Renal cortical epithelial cell (primary cell): ENCODE measurements around the gene BTD. TPM values are rescaled to one million over a fixed set of nuclear protein-coding genes. Genes with fewer than 3 reads are reported as not detected.

Experiments used
- DNase-seq: peaks from one replicate; pipeline ENCODE4 v3.0.0-alpha.2; 2011; ENCODE audit warnings: low read depth
- total RNA-seq: library from RNA; depleted of rRNA; stranded (reverse); fragments of >200 nt; gene quantifications from 2 replicates; pipeline ENCODE4 v1.2.3, GENCODE V29; 2014

Gene BTD
- total RNA-seq, 1 donor from 2014 or later = 35.7 TPM

GRCh38 chr3:15665510-15666150 lies 64.1 kb downstream of the BTD start:
- peak; percentile 16 for DNase-seq

- DNase-seq = no peak
These were observed 64.7 kb downstream of the BTD start for GRCh38 chr3:15666277-15666676.

GRCh38 chr3:15667484-15667883 lies 65.9 kb downstream of the BTD start:
- DNase-seq = peak; percentile 65

- DNase-seq = no peak
These were observed 72.0 kb downstream of the BTD start for GRCh38 chr3:15673536-15673935.

- no peak for DNase-seq
These were observed 74.7 kb downstream of the BTD start for GRCh38 chr3:15676259-15676658.

DNA sequence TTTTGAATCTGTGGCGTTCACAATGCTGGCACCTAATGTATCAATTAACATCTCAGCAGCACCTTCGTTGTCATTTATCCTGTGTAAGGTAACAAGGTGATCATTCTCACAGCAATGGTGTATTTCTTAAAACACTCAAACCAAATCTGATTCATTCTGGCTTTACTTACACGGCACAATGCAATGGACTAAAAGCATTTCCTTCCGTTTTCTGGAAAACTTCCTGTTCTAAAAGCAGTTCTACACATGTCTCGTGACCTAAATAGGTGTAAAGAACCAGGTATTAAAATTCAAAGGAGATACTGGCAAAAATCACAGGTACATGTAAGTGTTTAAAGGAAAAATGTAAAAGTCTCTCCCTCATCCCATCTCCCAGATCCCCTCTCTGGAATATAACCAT lies 77.8 kb downstream of the BTD start:
- DNase-seq = no peak

DNA sequence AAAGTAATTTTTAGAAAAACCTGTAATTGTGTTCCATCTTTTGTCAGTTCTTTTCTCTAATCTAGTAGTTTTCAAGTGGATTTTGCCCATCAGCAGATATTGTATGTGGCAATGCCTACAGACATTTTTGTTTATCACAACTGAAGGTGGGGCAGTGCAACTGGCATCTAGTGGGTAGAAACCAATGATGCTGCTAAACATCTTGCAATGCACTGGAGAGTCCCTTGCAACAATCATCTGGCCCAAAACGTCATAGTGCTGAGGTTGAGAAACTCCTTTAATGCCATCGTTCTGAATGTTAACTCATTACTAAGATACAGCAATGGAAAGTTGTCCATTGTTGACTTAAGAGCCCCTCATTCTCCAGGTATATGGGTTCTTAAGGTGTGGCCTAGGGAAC lies 80.1 kb downstream of the BTD start:
- DNase-seq = no peak

GRCh38 chr3:15682561-15683185 lies 81.1 kb downstream of the BTD start:
- peak; percentile 9 for DNase-seq

GRCh38 chr3:15683253-15683652 lies 81.7 kb downstream of the BTD start:
- DNase-seq = no peak

DNA sequence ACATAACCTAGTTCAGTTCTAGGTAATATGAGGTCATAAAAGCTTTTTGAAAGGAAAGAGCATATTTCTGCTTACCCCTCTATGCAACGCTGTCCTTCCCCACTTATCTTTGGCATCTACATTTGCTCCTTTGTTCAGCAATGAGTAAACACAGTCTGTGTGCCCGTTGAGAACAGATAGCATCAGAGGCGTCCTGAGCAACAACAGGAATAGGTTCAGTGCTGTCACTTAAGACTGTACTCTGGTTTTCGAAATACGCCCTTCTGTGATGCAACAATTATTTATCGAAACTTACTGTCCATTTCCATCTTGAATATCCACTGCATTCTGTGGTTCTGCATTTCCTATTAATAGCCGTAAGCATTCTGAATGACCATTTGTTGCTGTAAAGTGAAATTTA lies 84.4 kb downstream of the BTD start:
- no peak for DNase-seq

GRCh38 chr3:15690230-15690629 lies 88.7 kb downstream of the BTD start:
- DNase-seq = no peak

- DNase-seq = no peak
These were observed 89.2 kb downstream of the BTD start for GRCh38 chr3:15690748-15691147.

GRCh38 chr3:15693355-15693754 lies 91.8 kb downstream of the BTD start:
- DNase-seq = peak; percentile 27

DNA sequence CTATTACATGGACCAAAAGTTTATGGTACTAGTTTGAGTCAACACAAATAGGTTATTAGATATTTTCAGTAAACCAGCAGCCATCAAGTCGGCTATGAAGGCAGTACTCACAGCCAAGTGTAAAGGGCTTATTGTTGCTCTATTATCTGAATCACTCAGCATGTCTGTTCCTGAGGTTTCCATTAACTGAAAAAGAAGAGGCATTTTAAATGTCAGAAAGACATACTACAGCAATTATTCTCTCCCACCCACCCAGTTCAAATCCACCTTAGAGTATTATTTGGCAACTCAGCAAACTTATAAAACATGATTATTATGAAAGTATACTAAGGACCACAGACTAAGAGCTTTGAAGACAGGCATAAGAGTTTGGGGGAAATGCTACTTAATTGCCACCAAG lies 93.1 kb downstream of the BTD start:
- no peak for DNase-seq

Other genes starting within 250 kb of the BTD start
- gene METTL6, start 174.2 kb upstream of the BTD start, total RNA-seq = 22.4 and 30.4 TPM in 2 replicates
- 22.8 and 45.3 TPM in 2 replicates for gene EAF1, start 174.1 kb upstream of the BTD start, total RNA-seq
- gene COLQ, start 80.0 kb upstream of the BTD start, total RNA-seq = 0.65 TPM in 1 of 2 replicates, not detected in the other
- gene HACL1, start 176 bp upstream of the BTD start, total RNA-seq = 23.1 and 32.6 TPM in 2 replicates
- gene ANKRD28, start 196.2 kb downstream of the BTD start, total RNA-seq = 57.3 and 88.0 TPM in 2 replicates